ENCODE results near the gene PVALEF.

PVALEF gene

GRCh38 chr17:81197409-81197795, 32.1 kb downstream of the PVALEF start:
- H3K9ac ChIP-seq (ENCODE audit: low read length) = no peak overlapping the region
- H3K4me1 ChIP-seq (ENCODE audit: insufficient read depth, low read length) = no peaks in the 10 kb centered on the region
- no peak overlapping the region for H3K4me3 ChIP-seq (ENCODE audit: low read depth in 1 of 2, low read length in 2 of 2)
- H3K27me3 ChIP-seq (ENCODE audit: control insufficient read depth in 1 of 2, insufficient read depth in 2 of 2, low read length in 2 of 2) = no peaks in the 10 kb centered on the region
- no peaks in the 10 kb centered on the region for H3K36me3 ChIP-seq (ENCODE audit: insufficient read depth, low read length)
- no peak overlapping the region for H3K27ac ChIP-seq (ENCODE audit: low read depth, low read length)
- no peaks in the 10 kb centered on the region for H3K9me3 ChIP-seq (ENCODE audit: low read length)

GRCh38 chr17:81197831-81198490, 32.7 kb downstream of the PVALEF start:
- Histone ChIP-seq H3K9ac (ENCODE audit: low read length) (no peak overlapping the region), H3K4me3 (ENCODE audit: low read depth in 1 of 2, low read length in 2 of 2) (no peak overlapping the region), H3K27ac (ENCODE audit: low read depth, low read length) (no peak overlapping the region), H3K27me3 (ENCODE audit: control insufficient read depth in 1 of 2, insufficient read depth in 2 of 2, low read length in 2 of 2) (no peaks in the 10 kb centered on the region), H3K4me1 (ENCODE audit: insufficient read depth, low read length) (no peaks in the 10 kb centered on the region), H3K9me3 (ENCODE audit: low read length) (no peaks in the 10 kb centered on the region), H3K36me3 (ENCODE audit: insufficient read depth, low read length) (no peaks in the 10 kb centered on the region)

- Histone ChIP-seq H3K4me3 (ENCODE audit: low read depth in 1 of 2, low read length in 2 of 2) (no peak overlapping the region), H3K9me3 (ENCODE audit: low read length) (no peaks in the 10 kb centered on the region), H3K27me3 (ENCODE audit: control insufficient read depth in 1 of 2, insufficient read depth in 2 of 2, low read length in 2 of 2) (no peaks in the 10 kb centered on the region), H3K36me3 (ENCODE audit: insufficient read depth, low read length) (no peaks in the 10 kb centered on the region), H3K9ac (ENCODE audit: low read length) (no peak overlapping the region), H3K27ac (ENCODE audit: low read depth, low read length) (no peak overlapping the region), H3K4me1 (ENCODE audit: insufficient read depth, low read length) (no peaks in the 10 kb centered on the region)
These were observed 33.6 kb downstream of the PVALEF start for GRCh38 chr17:81198826-81199481.

- H3K36me3 ChIP-seq (ENCODE audit: insufficient read depth, low read length) = no peaks in the 10 kb centered on the region
These were observed 34.1 kb downstream of the PVALEF start for GRCh38 chr17:81199482-81199830.

GRCh38 chr17:81200201-81200600, 34.9 kb downstream of the PVALEF start:
- H3K4me3 ChIP-seq (ENCODE audit: low read depth in 1 of 2, low read length in 2 of 2) = no peak overlapping the region
- no peaks in the 10 kb centered on the region for H3K4me1 ChIP-seq (ENCODE audit: insufficient read depth, low read length)
- H3K9me3 ChIP-seq (ENCODE audit: low read length) = no peaks in the 10 kb centered on the region
- H3K36me3 ChIP-seq (ENCODE audit: insufficient read depth, low read length) = no peaks in the 10 kb centered on the region
- H3K9ac ChIP-seq (ENCODE audit: low read length) = no peak overlapping the region
- no peaks in the 10 kb centered on the region for H3K27me3 ChIP-seq (ENCODE audit: control insufficient read depth in 1 of 2, insufficient read depth in 2 of 2, low read length in 2 of 2)
- no peak overlapping the region for H3K27ac ChIP-seq (ENCODE audit: low read depth, low read length)

More at GRCh38 chr17:81199482-81199830, 34.1 kb downstream of the PVALEF start:
- H3K27ac ChIP-seq (ENCODE audit: low read depth, low read length) = no peak overlapping the region
- H3K27me3 ChIP-seq (ENCODE audit: control insufficient read depth in 1 of 2, insufficient read depth in 2 of 2, low read length in 2 of 2) = no peaks in the 10 kb centered on the region
- H3K4me1 ChIP-seq (ENCODE audit: insufficient read depth, low read length) = no peaks in the 10 kb centered on the region
- H3K4me3 ChIP-seq (ENCODE audit: low read depth in 1 of 2, low read length in 2 of 2) = no peak overlapping the region
- no peak overlapping the region for H3K9ac ChIP-seq (ENCODE audit: low read length)
- no peaks in the 10 kb centered on the region for H3K9me3 ChIP-seq (ENCODE audit: low read length)

- no peak overlapping the region for H3K9ac ChIP-seq (ENCODE audit: low read length)
These were observed 35.6 kb downstream of the PVALEF start for GRCh38 chr17:81200695-81201580.

GRCh38 chr17:81202318-81202717, 37.0 kb downstream of the PVALEF start:
- Histone ChIP-seq H3K36me3 (ENCODE audit: insufficient read depth, low read length) (no peaks in the 10 kb centered on the region), H3K4me3 (ENCODE audit: low read depth in 1 of 2, low read length in 2 of 2) (no peak overlapping the region), H3K9me3 (ENCODE audit: low read length) (no peaks in the 10 kb centered on the region), H3K27ac (ENCODE audit: low read depth, low read length) (no peak overlapping the region), H3K4me1 (ENCODE audit: insufficient read depth, low read length) (no peaks in the 10 kb centered on the region), H3K27me3 (ENCODE audit: control insufficient read depth in 1 of 2, insufficient read depth in 2 of 2, low read length in 2 of 2) (no peaks in the 10 kb centered on the region), H3K9ac (ENCODE audit: low read length) (no peak overlapping the region)

More at GRCh38 chr17:81200695-81201580, 35.6 kb downstream of the PVALEF start:
- H3K27ac ChIP-seq (ENCODE audit: low read depth, low read length) = no peak overlapping the region
- no peaks in the 10 kb centered on the region for H3K4me1 ChIP-seq (ENCODE audit: insufficient read depth, low read length)
- no peaks in the 10 kb centered on the region for H3K27me3 ChIP-seq (ENCODE audit: control insufficient read depth in 1 of 2, insufficient read depth in 2 of 2, low read length in 2 of 2)
- H3K9me3 ChIP-seq (ENCODE audit: low read length) = no peaks in the 10 kb centered on the region
- H3K36me3 ChIP-seq (ENCODE audit: insufficient read depth, low read length) = no peaks in the 10 kb centered on the region
- H3K4me3 ChIP-seq (ENCODE audit: low read depth in 1 of 2, low read length in 2 of 2) = no peak overlapping the region

- no peaks in the 10 kb centered on the region for H3K36me3 ChIP-seq (ENCODE audit: insufficient read depth, low read length)
- no peaks in the 10 kb centered on the region for H3K27me3 ChIP-seq (ENCODE audit: control insufficient read depth in 1 of 2, insufficient read depth in 2 of 2, low read length in 2 of 2)
These were observed 37.8 kb downstream of the PVALEF start for GRCh38 chr17:81203136-81203535.

GRCh38 chr17:81204578-81204977, 39.3 kb downstream of the PVALEF start:
- Histone ChIP-seq H3K9me3 (ENCODE audit: low read length) (no peaks in the 10 kb centered on the region), H3K4me3 (ENCODE audit: low read depth in 1 of 2, low read length in 2 of 2) (no peak overlapping the region), H3K27ac (ENCODE audit: low read depth, low read length) (no peak overlapping the region), H3K36me3 (ENCODE audit: insufficient read depth, low read length) (no peaks in the 10 kb centered on the region), H3K9ac (ENCODE audit: low read length) (no peak overlapping the region), H3K27me3 (ENCODE audit: control insufficient read depth in 1 of 2, insufficient read depth in 2 of 2, low read length in 2 of 2) (no peaks in the 10 kb centered on the region), H3K4me1 (ENCODE audit: insufficient read depth, low read length) (no peaks in the 10 kb centered on the region)

More at GRCh38 chr17:81203136-81203535, 37.8 kb downstream of the PVALEF start:
- Histone ChIP-seq H3K9ac (ENCODE audit: low read length) (no peak overlapping the region), H3K27ac (ENCODE audit: low read depth, low read length) (no peak overlapping the region), H3K9me3 (ENCODE audit: low read length) (no peaks in the 10 kb centered on the region), H3K4me1 (ENCODE audit: insufficient read depth, low read length) (no peaks in the 10 kb centered on the region), H3K4me3 (ENCODE audit: low read depth in 1 of 2, low read length in 2 of 2) (no peak overlapping the region)

- Histone ChIP-seq H3K27me3 (ENCODE audit: control insufficient read depth in 1 of 2, insufficient read depth in 2 of 2, low read length in 2 of 2) (no peaks in the 10 kb centered on the region), H3K4me1 (ENCODE audit: insufficient read depth, low read length) (no peaks in the 10 kb centered on the region), H3K36me3 (ENCODE audit: insufficient read depth, low read length) (no peaks in the 10 kb centered on the region), H3K27ac (ENCODE audit: low read depth, low read length) (no peak overlapping the region), H3K4me3 (ENCODE audit: low read depth in 1 of 2, low read length in 2 of 2) (no peak overlapping the region), H3K9me3 (ENCODE audit: low read length) (no peaks in the 10 kb centered on the region), H3K9ac (ENCODE audit: low read length) (no peak overlapping the region)
These were observed 40.9 kb downstream of the PVALEF start for GRCh38 chr17:81206166-81206565.

GRCh38 chr17:81206657-81207056, 41.4 kb downstream of the PVALEF start:
- no peaks in the 10 kb centered on the region for H3K4me1 ChIP-seq (ENCODE audit: insufficient read depth, low read length)
- no peak overlapping the region for H3K27ac ChIP-seq (ENCODE audit: low read depth, low read length)
- H3K27me3 ChIP-seq (ENCODE audit: control insufficient read depth in 1 of 2, insufficient read depth in 2 of 2, low read length in 2 of 2) = no peaks in the 10 kb centered on the region
- no peaks in the 10 kb centered on the region for H3K9me3 ChIP-seq (ENCODE audit: low read length)
- H3K36me3 ChIP-seq (ENCODE audit: insufficient read depth, low read length) = no peaks in the 10 kb centered on the region
- H3K4me3 ChIP-seq (ENCODE audit: low read depth in 1 of 2, low read length in 2 of 2) = no peak overlapping the region
- no peak overlapping the region for H3K9ac ChIP-seq (ENCODE audit: low read length)

All from muscle layer of colon (tissue), 2 donors.